IPS-11a (cell line): Measurements from ENCODE around the gene CEBPA.

Source experiments
- H3K4me3 ChIP-seq: one replicate; pipeline ENCODE4 v1.5.1; 2013; ENCODE audit warnings: low read depth, low read length, control low read depth

CEBPA gene

GRCh38 chr19:33273881-33274662, 28.3 kb downstream of the CEBPA start:
- H3K4me3 ChIP-seq = no peak overlapping the region

GRCh38 chr19:33273065-33273736, 29.1 kb downstream of the CEBPA start:
- H3K4me3 ChIP-seq = no peak overlapping the region

GRCh38 chr19:33271246-33272021, 30.9 kb downstream of the CEBPA start:
- H3K4me3 ChIP-seq = no peak overlapping the region

- H3K4me3 ChIP-seq = no peak overlapping the region
Observed at GRCh38 chr19:33270769-33271168, 31.6 kb downstream of the CEBPA start.

GRCh38 chr19:33269016-33269415, 33.3 kb downstream of the CEBPA start:
- no peak overlapping the region for H3K4me3 ChIP-seq

GRCh38 chr19:33268162-33268991, 34.0 kb downstream of the CEBPA start:
- no peak overlapping the region for H3K4me3 ChIP-seq

GRCh38 chr19:33267706-33268105, 34.6 kb downstream of the CEBPA start:
- H3K4me3 ChIP-seq = no peak overlapping the region

- H3K4me3 ChIP-seq = no peak overlapping the region
Observed at GRCh38 chr19:33266974-33267484, 35.3 kb downstream of the CEBPA start.

- H3K4me3 ChIP-seq = no peak overlapping the region
Observed at GRCh38 chr19:33264881-33265445, 37.4 kb downstream of the CEBPA start.

GRCh38 chr19:33263325-33264023, 38.9 kb downstream of the CEBPA start:
- no peak overlapping the region for H3K4me3 ChIP-seq

- no peak overlapping the region for H3K4me3 ChIP-seq
Observed at GRCh38 chr19:33261511-33262189, 40.7 kb downstream of the CEBPA start.

GRCh38 chr19:33260628-33261418, 41.5 kb downstream of the CEBPA start:
- no peak overlapping the region for H3K4me3 ChIP-seq

- no peak overlapping the region for H3K4me3 ChIP-seq
Observed at GRCh38 chr19:33259539-33259938, 42.8 kb downstream of the CEBPA start.

- no peak overlapping the region for H3K4me3 ChIP-seq
Observed at GRCh38 chr19:33257828-33258227, 44.5 kb downstream of the CEBPA start.

GRCh38 chr19:33256261-33256660, 46.1 kb downstream of the CEBPA start:
- no peak overlapping the region for H3K4me3 ChIP-seq

- no peak overlapping the region for H3K4me3 ChIP-seq
Observed at GRCh38 chr19:33255781-33256180, 46.6 kb downstream of the CEBPA start.

- no peak overlapping the region for H3K4me3 ChIP-seq
Observed at GRCh38 chr19:33254245-33254824, 48.0 kb downstream of the CEBPA start.

GRCh38 chr19:33252971-33253370, 49.4 kb downstream of the CEBPA start:
- H3K4me3 ChIP-seq = no peak overlapping the region
